Inflammatory macrophage (primary cell): ENCODE measurements around the gene VSX2.

Experiments used
- DNase-seq, 2 donors: peaks; one replicate each; pipeline ENCODE4 v3.0.0-alpha.2; 2020 to 2022

VSX2 gene

GRCh38 chr14:74223016-74223415 lies 16.2 kb upstream of the VSX2 start:
- DNase-seq: no peak

DNA sequence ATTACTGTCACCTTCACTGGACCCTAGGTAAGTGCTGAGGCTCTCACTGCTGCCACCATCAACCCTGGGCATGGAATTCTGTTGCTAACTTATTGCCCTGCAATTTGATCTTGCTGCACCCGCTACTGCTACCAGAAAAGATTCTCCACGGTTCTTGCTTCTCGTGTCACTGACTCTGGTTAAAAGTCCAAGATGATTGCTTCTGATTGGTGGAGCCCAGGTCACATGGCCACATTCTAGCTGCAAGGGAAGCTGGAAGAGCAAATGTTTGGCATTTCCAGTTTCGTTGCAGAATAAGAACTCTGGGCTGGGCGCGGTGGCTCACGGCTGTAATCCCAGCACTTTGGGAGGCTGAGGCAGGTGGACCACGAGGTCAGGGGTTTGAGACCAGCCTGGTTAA lies 7.5 kb upstream of the VSX2 start:
- DNase-seq: no peak

DNA sequence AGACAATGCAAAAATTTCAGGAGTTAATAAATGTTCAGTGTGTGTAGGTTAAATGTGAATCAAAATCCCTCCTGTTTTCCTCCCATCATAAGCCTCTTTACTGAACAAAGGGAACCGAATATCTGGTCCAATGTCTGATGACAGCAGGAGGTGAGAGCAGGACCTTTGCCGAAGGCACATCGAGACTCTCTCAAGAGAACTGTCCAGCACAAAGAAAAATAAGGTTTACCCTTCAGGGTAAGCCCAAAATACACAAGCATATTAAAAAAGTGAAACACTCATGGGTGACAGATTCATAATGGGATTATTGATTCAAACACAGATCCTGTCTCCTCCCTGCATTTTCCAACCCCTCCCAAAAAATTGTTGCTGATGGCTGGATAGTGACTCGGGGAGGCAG lies 4.2 kb upstream of the VSX2 start:
- DNase-seq: no peak

DNA sequence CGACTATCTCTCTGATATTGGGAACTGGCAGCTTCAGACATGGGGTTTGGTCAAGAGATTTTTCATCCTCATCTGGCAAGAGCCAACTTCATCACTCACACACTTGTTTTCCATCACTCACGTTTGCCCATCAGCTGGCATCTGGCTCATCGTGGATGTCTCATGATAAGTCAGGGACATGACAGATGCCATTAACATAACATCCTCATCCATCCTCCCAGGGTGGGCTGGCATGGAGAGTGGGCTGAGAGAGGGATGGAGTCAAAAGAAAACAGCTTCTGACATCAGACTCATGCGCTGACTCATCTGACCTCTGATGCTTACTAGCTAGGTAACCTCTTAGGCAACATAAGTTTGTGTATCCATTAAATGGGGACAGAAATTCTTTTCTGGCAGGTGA lies 1.8 kb upstream of the VSX2 start:
- no peak for DNase-seq

- no peak for DNase-seq
These were observed 872 bp downstream of the VSX2 start for GRCh38 chr14:74239848-74240793.

- no peak for DNase-seq
These were observed 1.8 kb downstream of the VSX2 start for GRCh38 chr14:74240794-74241651.

- no peak for DNase-seq
These were observed 2.4 kb downstream of the VSX2 start for GRCh38 chr14:74241652-74242017.

- no peak for DNase-seq
These were observed 3.0 kb downstream of the VSX2 start for GRCh38 chr14:74242021-74242779.

- DNase-seq: no peak
These were observed 3.5 kb downstream of the VSX2 start for GRCh38 chr14:74242780-74243042.

DNA sequence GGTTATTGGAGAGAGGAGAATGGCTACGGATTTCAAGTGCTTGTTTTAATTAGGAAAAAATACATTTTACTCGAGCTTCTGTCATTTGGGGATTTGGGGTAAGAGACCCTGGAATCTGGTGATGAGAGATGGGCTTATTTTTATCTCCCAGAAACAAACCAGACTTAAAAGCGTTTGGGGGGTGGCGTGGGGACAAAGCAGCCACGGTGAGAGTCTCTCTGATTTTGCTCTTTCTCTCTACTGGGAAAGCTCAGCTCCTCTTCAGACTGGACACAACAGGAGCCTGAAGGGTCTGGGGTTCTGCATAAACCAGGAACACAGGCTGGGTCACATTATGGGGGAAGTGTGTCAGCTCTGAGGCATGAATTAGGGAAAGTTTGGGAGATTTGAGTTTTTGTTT lies 3.8 kb downstream of the VSX2 start:
- no peak for DNase-seq

- DNase-seq: no peak
These were observed 4.9 kb downstream of the VSX2 start for GRCh38 chr14:74244115-74244514.

- no peak for DNase-seq
These were observed 6.0 kb downstream of the VSX2 start for GRCh38 chr14:74245292-74245691.

- no peak for DNase-seq
These were observed 7.3 kb downstream of the VSX2 start for GRCh38 chr14:74246542-74246941.

- DNase-seq: no peak
These were observed 8.8 kb downstream of the VSX2 start for GRCh38 chr14:74248017-74248416.

DNA sequence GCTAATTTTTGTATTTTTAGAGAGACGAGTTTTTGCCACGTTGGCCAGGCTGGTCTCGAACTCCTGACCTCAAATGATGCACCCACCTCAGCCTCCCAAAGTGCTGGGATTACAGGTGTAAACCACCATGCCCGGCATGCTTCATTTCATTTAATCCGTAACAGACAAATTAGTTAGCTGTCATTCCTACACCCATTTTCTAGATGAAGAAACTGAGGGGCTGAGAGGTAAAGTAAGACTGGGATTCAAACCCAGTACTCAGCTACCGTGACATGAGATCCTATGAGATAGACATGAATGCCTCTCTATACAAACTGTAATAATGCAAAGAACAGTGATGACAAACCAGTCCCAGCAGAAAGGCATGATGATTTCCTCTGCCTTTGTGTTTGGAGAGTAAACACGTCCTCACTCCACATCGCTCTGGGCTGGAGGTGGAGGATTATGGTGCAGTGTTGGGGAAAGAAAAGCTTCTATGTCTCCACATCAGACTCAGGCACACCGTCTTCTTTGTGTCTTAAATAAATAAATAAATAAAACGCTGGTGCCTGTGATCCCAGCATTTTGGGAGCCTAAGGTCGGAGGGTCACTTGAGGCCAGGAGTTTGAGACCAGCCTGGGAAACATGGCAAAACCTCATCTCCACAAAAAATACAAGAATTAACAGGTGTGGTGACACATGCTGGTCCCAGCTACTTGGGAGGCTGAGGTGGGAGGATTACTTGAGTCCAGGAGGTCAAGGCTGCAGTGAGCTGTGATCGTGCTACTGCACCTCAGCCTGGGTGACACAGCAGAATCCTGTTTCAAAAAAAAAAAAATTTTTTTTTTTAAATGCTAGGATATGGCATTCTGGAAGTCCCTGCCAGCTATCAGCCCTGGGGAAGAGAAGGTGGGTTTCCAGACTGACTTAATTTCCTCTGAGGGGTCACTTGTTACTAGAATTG lies 10.5 kb downstream of the VSX2 start:
- DNase-seq: no peak

DNA sequence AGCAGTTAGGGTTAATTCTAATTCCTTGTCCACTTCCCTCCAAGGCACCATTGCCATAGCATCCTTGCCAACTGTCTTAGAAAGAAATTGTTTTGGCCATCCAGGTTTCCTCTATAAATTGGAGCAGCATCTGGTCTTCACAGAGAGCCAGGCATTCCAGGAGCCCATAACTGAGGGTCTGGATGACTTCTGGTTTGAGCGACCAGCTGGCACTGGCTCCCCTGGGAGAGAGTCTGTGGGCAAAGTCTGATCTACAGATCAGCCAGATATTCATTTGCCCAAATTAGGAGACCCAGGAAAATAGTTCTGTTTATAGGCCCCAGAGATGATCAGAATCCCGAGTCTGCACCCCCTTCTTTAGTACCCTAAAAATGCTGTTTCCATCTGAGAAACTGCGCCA lies 16.0 kb downstream of the VSX2 start:
- no peak for DNase-seq

DNA sequence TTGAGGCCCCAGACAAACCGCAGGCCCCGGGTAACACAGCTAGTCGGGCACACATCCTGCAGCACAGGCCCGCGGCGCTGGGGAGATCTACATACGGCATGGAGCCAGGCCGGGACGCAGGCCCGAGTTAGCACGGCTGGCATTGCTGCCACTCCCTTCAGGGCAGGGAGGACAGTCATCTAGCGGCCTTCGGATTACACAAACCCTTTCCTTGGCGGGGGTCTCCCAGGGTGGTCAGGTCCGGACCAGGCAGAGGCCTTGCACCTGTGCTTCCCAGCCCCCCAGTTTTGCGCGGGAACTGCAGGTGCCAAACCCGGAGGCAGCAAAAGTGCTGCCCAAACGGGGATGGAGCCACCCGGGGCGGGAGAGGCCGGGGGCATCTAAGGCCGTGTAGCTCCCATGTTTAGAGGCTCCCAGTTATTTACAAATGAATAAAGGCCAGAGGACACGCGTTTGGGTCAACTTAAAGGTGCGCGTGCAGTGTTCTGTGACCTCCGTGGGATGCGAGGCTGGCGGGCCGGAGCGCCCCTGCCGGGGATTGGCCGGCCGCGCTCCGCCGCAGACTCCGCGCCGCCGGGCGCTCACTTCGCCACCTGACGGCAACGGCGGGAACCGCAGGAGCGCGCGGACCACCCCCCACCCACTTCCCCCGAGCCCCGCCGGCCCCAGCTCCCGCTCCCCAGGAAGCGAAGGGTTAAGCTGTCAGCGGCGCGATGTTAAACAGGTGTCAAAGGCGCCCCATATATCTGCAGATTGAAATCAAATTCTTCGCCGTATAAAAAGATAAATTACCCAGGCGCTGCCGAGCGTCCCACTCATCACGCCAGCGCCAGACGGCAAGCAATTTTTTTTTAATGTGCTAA lies 18.1 kb downstream of the VSX2 start:
- DNase-seq: peak; percentile 35 to 55

DNA sequence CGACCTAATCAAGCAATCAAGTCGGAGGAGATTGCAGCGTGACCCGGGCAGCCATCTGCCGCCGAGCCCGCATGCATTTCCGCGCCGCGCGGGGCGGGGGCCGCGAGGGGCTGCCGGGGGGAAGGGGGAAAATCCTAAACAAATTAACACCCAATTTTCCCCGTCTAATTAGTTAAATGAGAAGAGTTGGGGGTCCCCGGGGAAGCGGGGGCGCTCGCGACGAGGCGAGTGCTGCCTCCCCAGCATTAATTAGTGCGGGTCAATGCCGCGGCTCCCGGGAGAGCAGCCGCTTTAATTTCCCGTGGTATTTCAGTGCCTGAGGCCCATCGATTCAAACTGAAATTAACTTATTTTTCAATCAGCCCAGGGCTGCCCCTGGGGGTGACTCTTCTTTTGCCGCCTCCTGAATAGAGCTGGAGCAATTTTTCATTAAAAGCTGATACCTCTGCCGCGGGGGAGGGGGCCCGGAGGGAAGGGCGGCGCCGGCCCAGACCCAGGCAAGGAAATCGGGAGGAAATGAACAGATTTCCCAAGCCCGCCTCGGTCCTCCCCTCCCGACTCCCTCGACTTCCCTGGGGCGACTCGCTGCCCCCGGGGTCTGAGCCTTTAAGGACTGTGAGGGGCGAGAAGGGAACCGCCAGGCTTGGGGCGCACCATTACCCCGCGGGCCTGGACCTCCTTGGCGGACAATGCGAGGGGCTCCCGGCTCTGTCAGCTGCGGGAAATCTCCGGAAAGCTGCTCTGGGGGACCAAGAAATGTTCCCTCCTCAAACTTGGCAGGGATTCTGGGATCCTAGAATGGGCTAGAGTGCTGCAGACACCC lies 18.9 kb downstream of the VSX2 start:
- DNase-seq: no peak

DNA sequence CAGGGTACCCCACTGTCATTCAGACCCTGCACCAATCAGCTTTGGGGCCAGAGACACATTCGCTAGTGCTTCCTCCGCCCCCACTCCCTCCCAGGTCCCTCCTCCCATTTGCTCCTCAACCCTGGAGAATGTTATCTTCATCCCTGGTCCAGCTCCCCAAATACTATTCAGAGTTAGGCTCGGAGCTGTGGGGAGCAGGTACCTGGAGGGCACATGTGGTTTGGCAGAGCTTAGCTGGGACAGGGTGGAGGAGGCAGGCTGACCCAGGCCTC lies 19.5 kb downstream of the VSX2 start:
- no peak for DNase-seq

- DNase-seq: no peak
These were observed 20.3 kb downstream of the VSX2 start for GRCh38 chr14:74259513-74259912.
